Stimulated activated CD8-positive, alpha-beta memory T cell treated with anti-CD3 and anti-CD28 coated beads, Interleukin-15, amount 100 ng/mL, for 48 hours (primary cell): ENCODE measurements around the gene CAMK2B.

ENCODE experiments used
- DNase-seq, 2 donors: peaks; one replicate each; pipeline ENCODE4 v3.0.0-alpha.2; 2020; ENCODE audit warnings: low read depth in 2 of 2

CAMK2B gene

DNA sequence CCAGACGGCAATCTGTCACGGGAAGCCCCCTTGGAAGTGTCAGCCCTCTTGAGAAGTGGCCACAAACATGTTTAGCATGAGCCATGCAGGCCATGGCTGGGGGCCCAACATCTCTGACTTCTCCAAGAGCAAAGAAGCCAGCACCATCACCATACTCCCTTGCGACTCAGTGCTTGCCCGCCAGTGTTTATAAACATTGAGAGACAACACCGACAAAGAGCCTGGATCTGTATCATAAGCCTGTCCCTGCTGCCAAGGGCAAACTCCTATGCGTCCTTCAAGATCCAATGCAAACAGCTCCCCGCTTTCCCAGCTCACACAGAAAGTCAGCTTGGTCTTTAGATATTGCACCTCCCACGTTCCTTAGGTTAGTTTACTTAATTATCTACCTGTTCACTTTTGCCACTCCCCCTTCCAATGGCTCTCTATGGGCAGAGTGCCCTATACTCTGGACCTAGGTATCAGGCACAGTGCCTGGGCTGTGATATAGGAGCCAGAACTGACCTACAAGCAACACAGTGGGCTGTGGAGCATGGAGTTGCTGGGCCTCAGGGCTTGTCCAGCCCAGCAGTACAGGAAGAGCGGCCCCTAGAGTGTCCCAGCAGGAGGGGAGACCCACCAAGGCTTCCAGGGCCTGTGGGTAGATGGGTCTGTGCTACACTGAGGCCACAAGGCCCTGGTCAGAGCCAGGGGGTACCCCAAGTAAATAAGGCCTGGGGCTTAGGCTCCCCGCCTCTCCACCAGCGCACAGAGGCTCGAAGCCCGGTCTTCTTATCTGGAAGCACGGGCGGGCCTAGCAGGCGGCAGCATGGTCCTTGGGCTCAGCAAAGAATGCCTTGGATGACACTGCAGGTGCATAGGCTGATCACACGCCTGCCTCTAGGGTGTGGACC lies 37.7 kb downstream of the CAMK2B start:
- DNase-seq, result no peak

DNA sequence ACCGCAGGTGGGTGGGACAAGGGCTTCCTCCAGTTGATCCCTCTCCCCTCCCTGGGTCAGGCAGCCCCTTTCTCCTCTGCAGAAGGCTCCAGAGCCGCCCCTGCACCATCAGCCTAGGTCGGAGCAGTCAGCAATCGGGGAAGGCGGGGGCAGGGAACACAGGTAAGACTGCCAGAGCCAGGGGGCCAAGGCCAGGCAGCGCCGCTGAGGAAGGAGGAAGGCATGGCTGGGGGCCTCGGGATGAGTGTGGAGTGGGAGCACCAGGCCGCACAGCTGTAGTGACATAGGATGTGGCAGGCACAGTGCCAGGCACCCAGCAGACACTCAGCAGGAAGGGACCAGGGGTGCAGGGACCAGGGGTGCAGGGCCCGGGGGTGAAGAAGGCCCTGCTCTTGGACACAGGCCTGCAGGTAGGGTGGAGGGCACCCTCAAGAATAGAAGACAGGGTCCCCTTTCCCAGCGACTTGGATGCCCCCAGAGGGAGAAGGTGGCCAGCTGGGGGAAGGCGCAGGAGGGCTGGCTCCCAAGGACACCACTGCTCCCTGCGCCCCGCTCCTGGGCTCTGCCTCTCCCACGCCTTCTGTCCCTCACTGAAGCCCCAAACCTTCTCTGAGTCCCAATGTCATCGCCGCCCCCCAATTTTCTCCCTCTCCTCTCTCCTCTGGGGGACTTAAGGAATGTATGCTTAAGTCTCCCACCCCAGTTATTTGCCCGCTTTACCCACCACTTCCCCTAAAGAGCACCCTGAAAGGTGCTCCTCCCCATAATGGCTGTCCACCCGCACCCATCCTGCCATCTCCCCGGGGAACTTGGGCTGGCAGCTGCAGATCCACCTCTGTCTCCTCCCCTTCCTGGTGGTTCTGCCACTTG lies 38.5 kb downstream of the CAMK2B start:
- DNase-seq, result no peak

DNA sequence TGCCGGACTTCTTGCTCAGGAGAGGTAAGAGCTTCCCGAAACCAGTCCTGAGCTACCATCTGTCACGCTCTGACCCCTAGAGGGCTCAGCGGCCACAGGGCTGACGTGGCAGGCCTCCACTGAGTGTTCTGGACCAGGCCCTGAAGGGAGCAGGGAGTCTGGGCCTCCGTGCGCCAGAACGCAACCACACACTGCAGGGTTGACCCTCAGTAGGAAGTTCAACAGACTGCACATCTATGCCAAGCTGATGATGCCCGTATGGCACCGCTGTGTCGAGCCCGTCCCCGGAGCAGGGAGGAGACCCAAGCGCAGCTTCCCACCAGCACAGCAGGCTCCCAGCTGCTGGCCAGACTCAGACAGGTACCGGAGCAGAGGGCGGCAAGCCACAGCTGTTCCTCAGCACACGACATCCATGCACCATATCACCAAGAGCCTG lies 39.2 kb downstream of the CAMK2B start:
- no peak for DNase-seq

DNA sequence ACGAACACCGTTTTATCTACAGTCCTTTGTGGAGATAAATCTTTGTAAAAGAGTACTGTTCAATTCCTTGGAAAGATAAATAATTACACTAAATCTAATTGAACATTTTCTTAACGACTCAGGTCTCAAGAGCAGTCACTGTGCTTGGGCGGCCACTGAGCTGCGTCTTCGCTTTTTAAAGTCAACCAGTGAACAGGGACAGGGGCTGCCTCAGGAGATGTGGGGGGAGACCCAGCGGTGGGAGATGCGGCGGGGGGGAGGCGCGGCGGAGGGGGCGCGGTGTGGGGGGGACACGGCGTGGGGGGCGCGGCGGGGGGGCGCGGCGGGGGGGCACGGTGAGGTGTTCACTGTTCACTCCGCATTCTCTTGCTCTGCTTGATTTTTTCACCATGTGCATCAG lies 39.8 kb downstream of the CAMK2B start:
- no peak for DNase-seq

DNA sequence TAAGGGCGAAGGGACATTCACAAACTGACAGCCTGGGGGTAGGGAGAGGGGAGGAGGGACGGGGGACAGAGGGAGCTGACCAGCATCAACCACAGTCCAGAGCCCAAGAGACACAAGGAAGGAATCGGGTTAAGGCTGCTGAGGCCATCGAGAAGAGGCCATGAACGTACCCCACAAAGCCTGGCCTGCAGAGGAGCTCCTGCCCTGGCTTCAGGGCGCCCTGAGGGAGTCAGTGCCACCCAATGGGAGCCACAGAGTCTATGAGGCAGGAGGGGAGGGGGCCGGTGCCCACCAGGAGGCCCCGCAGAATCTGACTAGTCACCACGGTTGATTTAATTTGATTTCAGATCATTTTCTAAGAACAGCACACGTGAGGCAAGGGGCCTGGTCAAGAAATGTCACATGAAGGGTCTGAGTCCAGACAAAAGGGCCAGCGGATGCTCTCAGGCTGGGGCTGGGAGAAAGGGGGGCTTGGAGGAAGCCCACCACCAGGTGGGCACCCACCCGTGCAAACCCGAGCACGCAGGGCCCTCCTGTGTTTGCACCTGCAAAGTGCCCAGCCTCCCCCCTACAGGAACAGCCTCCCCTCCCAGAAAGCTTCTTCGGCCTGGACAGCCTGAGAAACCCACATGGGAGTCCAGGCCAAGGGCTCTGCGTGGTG lies 40.4 kb downstream of the CAMK2B start:
- DNase-seq, result no peak

DNA sequence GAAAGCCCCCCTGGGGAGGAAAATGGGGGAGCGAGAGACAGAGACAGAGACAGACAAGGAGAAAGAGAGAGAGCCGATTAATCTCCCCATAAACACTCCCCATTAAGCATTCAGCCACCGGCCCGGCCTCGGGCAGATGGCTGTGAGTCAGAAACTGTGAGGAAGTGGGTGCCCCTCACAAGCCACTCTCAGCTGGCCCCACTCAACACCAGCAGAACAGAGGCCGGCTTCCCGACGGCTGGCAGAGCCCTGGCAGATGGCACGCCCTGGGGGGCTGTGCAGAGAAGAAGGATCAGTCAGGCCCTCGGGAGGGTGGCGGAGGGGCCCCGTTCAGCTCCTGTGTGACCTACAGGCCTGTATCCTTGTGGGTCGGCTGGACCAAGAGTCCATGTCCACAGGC lies 41.2 kb downstream of the CAMK2B start:
- no peak for DNase-seq

DNA sequence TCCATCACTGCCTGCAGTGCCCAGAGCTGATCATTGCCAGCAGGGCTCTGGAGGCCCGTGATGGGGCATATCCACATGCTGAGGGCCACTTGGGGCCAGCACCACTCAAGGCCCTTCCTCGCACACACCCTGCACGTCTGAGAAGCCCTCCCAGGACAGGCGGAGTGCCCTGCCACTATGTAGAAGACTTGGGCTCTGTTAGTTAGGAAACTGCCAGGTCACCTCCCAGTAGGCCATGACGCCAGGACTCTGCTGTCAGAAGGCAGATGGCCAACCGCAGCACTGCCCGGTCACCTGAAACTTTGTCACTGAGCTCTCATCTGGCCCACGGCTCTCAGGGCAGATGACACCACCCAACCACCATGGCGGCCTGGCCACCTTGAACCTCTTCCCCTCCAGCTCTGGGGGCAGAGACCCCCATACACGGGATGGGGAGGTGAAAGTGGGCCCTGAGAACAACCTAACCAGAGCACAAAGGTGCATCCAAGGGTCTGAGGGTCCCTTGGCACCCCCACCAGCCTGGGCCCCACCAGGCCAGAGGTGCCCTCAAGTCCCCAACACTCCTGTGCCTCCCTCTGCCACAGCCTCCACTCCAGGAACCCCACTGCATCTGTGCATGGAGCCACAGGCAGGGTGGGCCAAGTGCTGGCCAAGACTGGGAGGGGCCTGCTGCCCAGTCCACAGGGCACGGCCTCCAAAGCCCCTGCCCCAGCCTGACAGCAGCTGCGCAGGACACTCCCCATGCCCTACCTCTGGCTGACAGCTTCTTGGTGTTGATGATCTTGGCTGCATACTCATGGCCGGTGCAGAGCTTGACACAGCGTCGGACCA lies 41.8 kb downstream of the CAMK2B start:
- DNase-seq, result no peak

DNA sequence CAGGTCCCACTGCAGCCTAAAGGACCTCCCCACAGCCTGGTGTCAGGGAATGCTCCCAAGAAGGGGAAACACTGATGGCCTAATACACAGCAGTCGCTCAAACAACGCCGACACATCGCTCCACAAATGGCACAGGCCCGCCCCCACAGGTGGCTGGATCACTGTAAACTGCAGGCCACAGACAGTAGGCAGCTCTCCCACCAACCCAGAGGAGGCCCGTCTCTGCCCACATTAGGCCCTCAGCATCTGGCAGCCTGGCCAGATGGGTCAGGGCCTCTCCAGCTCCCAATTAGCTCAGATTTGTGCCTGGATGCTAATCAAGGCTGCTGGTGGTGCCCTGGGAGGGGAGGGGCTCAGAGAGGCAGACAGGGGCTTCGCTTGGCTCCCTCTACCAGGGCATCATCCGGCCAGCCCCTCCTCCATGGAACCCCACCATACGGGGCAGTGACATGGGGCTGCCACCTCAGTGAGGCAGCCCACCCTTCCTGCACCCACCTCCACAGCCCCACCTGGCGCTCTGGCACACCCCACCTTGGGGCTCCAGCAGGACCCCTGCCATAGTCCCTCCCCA lies 42.7 kb downstream of the CAMK2B start:
- DNase-seq, result no peak

DNA sequence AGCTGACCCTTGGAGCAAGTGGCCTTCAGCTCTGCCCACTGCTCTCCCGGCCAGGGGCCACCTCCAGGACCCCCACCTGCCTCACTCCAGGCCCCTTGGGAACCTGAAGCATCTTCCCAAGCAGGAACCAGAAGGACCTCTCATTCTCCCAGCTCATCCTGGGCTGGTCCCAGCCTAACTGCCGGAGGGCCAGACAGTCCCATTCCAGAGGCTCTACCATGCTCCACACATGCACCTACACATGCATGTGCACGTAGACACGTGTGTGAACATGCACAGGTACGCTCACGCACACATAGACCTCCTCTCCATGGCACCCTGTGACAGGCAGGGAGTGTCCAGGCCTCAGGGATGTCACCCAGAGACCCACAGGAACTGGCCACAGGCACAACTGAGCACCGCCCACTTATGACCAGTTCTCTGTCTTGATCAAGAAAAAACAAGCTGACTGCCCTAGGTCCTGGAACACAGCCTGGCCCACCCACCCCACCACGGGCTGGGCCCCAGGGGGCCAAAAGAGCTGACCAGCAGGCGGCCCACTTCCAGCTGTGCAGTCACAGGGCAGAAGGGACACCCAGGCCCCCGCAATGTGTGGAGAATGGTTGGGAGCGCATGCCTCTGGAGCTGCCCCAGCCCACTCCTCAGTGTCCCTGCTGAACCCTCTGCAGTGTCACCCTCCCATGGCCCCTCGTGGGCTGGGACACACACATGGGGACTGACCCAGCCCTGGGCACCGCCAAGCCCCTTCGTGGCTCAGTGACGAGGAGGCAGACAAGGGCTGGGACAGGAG lies 43.4 kb downstream of the CAMK2B start:
- DNase-seq, result no peak

DNA sequence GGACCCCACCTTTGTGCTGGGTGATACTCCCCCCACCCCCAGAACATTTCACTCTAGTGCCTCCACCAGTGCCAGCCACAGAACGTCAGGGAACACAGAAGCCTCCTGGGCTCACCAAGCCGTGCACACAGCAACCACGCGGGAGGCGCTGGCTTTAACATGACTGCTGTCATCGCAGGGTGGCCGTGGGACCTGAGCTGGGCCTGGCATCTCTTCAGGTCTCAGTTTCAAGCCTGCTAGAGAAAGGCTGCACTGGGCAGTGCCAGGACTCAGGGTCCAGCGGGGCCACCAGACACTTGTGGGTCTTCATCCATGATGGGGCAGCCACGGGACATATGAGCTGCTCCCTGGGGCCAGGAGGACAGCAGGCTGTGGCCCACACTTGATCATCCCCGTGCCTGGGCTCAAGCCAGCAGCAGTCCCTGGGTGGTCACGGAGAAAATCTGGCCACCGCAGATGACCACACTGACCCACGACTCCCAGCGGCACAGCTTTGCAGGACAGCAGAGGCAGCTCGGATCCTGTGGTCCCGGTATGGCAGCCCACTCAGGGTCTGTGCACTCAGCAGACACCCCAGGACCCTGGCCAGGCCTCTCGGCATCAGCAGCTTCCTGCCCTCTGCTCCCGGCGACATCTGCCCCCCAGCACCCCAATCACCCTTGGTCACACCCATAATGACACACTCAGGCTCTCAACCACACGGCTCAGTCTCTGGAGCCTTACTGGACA lies 44.2 kb downstream of the CAMK2B start:
- no peak for DNase-seq

DNA sequence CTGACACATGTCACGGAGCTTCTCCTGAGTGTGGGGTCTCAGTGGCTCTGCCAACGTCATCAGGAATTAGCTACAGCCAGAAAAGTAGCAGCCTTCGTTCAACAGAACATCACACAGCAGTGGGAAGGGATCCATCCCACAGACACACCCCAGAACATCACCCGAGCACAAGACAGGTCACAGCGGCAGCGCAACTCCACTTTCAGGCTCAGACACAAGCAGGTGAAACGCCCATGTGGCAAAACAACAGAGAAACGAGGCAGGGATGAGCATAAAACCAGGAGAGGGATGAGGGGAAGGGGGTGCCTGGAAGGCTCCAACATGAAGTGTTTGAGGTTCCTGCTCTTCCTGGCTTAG lies 44.8 kb downstream of the CAMK2B start:
- no peak for DNase-seq

DNA sequence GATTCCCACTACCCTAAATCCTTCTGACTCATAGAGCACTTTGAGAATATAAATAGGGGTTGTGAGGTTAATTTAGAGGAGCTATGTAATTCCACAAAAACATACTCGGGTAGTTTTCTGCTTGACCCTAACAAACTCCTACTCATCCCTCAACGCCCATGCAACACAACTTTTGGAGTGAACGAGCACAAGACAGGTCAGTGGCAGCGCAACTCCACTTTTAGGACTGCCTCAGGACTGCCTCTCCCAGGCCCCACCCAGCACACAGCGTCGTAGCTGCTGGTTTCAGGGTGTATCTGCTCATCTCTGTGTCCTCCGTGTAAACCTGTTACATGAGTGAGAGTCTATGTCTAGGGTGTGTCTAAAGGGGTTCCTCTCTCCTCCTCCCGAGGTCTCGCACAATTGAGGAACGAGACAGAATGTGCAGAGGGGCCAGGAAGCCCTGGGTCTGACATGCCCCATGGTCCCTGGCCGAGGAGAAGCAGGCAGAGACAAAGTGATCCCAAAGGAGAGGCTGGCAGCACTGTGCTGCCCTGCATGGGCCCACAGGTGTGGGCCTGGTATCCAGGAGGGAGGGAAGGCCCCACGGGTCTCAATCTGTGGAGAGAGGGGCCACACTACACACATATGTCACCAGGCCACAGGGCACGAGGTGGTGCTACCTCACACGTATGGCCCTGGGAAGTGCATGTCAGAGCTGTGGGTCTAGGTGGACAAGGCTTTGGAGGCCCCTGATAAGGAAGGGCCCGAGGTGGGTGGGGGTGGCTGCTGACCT lies 45.5 kb downstream of the CAMK2B start:
- DNase-seq, result no peak

DNA sequence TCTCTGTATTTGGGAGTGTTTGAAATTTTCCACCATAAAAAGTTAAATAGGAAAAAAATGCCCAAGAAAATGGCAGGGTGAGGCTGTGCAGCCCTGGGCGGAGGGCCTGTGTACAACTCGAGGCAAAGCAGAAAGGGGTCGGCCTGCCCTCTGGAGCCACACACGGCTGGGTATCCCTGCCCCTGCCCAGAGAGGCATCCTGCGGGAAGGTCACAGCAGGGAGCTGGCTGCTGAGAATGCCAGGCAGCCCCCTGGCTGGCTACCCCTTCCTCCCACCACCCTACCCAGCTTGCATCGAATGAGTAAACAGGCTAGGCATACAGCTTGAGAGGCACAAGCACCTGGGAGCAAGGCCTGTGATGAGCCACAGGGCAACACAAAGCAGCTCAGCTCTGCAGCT lies 46.1 kb downstream of the CAMK2B start:
- no peak for DNase-seq

DNA sequence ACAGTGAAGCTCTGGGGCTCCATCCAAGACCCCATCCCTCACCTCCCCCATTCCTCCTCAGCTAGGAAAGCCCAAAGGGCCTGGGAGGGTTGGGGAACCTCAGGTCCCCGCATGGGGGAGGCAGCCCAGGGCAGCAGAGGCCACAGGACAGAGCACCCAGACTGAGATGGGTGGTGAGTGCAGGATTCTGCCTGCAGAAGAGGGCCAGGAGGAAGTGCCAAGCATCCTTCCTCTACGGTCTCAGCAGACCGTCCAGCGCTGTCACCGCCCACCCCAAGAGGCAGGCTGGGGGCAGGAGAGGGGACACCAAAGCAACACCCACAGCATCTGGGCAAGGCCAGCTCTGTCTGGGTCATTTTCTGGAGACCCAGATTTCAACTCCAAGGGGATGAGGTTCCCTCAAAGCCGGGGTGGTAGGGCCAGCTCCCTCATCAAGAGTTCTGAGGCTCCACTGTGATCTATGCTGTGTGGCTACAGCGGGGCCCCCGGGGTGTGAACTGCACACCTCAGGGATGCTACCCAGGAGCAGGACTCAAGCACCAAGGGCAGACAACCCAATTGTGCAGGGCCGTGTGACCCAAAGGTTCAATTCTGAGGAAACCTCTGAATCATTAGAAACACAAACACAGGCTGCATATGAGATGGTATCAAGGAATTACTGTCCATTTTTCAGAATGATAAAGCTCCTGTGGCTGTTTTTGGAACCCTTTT lies 46.8 kb downstream of the CAMK2B start:
- DNase-seq, result no peak

DNA sequence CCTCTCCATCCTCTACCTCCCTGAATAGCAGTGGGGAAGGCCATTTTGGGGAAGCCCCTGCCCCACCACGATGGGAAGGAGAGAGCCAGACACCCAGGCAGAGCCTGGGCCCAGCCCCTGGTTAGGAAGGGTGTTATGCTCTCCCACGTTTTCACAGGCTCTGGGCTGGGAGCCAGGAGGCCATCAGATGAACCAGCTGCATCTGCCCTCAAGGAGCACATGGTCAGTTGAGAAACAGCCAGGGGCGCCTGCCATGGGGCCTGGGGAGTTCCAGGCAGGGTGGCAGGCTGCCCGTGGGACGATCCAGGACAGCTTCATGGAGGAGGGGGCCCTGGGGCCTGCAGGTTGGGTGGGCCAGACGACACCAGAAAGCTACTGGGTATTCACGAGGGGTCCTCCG lies 47.5 kb downstream of the CAMK2B start:
- DNase-seq, result no peak

DNA sequence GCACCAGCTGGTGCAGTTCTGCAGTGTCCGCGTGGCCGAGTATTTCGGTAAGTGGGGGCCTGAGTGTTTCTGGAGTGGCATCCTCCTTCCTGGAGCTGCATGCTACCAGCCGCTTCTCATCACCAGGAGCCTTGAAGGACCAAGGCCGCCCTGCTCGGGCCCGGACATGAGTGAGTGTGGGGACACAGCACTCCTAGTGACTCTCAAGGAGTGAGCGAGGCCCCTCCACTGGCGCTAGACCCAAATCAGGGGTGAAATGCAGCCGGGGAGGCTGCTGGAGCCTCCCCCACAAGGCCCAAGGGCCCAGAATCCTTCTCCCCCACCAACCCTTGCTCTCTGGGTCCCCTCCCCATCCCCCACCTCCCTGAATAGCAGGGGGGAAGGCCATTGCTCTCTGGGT lies 48.0 kb downstream of the CAMK2B start:
- DNase-seq, result no peak

DNA sequence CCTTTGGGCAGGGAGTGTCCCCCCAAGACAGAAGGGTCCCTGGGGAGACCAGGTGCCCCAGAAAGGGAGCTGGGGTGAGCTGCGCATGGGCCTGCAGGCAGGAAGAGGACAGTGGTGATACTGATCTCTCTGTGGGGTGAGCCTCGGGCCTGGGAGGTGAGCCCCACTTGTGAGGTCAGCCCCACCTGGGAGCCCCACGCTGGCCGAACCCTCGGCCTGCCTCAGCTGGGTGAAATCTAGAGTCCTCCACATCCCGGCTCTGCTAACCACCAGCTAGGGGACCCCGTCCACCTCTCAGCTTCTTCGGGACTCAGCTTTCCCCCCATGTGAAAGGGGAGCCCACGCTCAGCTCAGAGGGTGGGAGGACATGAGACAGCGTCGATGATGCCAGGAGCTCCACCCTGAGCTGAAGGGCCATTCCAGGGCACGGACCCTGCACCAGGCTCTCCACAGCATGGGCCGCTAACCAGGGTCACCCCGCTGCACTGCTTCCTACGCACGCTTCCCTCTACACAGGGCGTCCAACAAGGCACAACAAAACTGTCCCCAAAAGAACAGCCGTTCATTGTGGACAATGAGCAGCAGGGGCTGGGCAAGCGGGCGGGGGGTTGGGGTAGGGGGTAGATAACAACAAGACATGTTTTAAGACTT lies 48.7 kb downstream of the CAMK2B start:
- DNase-seq, result no peak
